HG02571 (cell line): Measurements from ENCODE around the gene PLCB4.

Experiments used
- ATAC-seq: cut with Tn5 transposase; IDR thresholded peaks from one replicate; pipeline ENCODE4 v1.9.1; 2021; ENCODE audit warnings: mild to moderate bottlenecking, moderate library complexity; ENCODE audit not compliant: unreplicated experiment

The PLCB4 gene

DNA sequence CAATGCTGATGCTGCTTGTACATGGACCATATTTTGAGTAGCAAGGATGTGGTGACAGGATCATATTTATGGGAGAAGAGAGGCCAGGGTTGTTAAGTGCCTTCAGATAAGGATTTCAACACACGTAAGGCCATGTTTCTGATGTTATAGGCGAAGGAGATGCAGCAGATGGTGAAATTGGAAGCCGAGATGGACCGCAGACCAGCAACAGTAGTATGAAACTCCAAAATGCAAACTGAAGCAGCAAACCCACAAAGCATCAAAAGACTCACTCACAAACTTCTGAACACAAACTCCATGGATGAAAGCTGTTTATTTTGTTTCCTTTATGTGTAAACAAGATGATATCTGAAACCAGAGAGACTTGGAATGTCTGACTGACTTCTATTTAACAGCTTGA, 409.9 kb downstream of the PLCB4 start:
- no peak for ATAC-seq

- ATAC-seq: no peak
Observed at GRCh38 chr20:9480066-9480465, 411.2 kb downstream of the PLCB4 start.

DNA sequence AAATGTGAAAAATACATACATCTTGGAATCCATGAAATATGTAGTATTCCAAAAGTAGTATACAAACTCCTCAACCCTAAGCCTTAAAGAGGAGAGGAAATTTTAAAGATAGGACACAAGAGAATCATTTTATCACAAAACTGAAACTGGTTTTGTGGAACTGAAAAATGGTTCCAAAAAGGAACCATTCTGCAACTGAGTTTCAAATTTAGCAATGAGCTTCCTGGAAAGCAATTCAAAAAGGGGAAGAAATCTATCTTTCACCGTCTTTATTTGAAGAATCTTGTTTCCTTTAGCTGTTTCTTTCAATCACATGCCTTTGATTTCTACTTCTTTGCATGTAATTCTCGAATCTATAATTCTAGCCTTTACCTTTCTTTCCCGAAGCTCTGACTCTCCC, 413.3 kb downstream of the PLCB4 start:
- no peak for ATAC-seq

DNA sequence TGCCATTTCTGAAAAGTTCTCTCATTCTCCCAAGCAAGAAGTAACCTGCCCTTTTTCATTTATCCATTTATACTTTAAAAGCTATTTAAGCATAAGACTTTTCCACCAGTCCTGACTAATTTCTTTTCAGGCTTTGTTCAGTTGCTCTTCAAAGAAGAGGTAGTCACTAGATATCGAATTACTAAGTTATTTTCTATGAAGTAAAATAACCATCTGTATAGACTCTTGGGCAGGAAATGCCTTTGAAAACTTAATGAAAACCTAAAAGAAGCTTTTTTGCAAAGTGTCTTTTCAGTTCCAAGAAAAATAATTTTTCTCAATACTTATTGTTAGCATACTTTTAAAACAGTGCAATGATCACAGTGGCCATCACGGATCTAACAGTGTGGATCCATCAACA, 414.2 kb downstream of the PLCB4 start:
- ATAC-seq: no peak

GRCh38 chr20:9485614-9486340, 416.9 kb downstream of the PLCB4 start:
- no peak for ATAC-seq

- no peak for ATAC-seq
Observed at GRCh38 chr20:9487231-9487630, 418.3 kb downstream of the PLCB4 start.

DNA sequence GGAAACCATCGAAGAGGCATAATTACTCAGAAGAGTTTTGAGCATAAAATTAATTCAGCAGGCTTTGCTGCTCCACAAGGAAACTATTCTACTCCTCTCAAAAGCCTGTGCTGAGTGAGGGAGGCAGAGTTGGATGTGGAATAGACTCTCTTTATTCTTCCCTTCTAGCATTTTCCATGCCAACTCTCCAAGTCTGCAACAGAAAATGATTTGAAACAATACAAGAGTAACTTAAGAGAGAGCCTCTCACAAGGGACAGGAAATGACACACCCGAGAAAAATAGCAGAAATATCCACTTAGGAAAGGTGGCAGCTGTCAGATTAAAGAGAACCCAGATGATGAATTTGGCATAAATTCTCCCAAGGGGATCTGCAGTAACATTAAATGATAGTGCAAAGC, 419.2 kb downstream of the PLCB4 start:
- ATAC-seq: no peak

- ATAC-seq: no peak
Observed at GRCh38 chr20:9490161-9490560, 421.3 kb downstream of the PLCB4 start.

GRCh38 chr20:9490631-9491030, 421.7 kb downstream of the PLCB4 start:
- ATAC-seq: no peak

- ATAC-seq: no peak
Observed at GRCh38 chr20:9491324-9491723, 422.4 kb downstream of the PLCB4 start.

DNA sequence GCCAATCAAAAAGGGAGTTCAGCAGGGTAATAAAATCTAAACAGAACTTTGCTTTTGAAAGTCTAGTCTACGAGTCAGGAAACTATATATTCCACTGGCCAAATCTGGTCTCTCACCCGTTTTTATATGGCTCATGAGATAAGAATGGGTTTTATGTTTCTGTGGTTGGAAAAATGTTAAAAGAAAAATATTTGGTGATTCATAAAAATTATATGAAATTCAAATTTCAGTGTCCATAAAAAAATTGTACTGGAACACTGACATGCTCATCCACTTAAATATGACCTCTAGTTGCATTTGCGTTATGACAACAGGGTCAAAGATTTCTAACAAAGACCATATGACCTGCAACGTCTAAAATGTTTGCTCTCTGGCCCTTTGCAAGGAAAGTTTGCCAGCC, 423.2 kb downstream of the PLCB4 start:
- no peak for ATAC-seq

DNA sequence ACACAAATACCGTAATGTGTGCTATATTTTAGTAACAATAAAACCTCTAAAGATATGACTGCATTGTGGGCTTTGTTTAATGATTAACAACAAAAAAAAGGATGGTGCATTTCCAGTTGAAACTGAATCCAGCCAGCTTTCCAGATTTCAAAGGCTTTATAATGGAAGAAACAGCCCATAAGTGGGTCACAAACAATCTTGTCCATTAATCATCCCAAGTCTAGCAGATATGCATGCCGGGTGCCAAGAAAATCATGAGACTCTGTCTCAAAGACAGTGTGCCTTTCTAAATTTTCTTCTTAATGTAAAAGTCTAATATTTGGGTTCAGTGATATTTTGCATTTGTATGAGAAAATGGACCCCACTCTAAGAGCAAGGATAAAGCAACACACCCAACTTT, 424.9 kb downstream of the PLCB4 start:
- ATAC-seq: no peak

- ATAC-seq: no peak
Observed at GRCh38 chr20:9495701-9496100, 426.8 kb downstream of the PLCB4 start.

- ATAC-seq: no peak
Observed at GRCh38 chr20:9496155-9496554, 427.3 kb downstream of the PLCB4 start.

GRCh38 chr20:9498322-9498721, 429.4 kb downstream of the PLCB4 start:
- no peak for ATAC-seq

- ATAC-seq: no peak
Observed at GRCh38 chr20:9499126-9499899, 430.4 kb downstream of the PLCB4 start.

DNA sequence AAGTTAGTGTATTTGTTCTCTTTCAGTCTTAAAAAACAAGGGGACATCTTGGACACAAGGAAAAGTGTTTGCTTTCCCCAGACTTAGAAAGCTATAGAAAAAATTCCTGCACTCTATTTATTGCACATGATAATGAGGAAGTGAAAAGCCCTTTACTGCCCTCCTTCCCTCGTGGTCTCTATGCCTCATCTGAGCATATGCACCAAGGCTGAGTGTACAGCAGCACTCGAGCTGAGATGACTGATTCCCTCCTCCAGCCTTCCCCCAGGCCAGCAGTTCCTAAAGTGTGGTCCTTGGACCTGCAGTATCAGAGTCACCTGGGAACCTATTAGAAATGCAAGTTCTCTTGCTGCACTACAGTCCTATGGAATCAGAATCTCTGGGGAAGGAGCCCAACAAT, 431.2 kb downstream of the PLCB4 start:
- ATAC-seq: no peak

DNA sequence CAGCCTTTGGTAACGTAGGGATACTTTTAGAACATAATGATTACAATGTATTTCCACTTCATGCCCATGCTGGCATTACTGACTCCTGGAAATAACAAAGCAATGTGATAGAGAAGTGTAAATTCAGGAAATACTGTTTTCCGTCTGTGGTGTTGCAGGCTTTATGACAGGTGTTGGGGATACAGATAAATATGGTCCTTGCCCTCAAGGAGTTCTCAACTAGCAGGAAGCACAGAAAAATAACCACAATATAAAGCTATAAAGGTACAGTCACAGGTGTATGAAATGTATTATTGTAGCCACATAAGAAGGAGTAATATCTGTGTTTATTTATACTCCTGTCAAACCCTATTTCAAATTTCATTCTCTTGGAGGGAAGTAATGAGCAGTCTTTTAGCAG, 432.6 kb downstream of the PLCB4 start:
- no peak for ATAC-seq

GRCh38 chr20:9503526-9504245, 434.8 kb downstream of the PLCB4 start:
- ATAC-seq: no peak

DNA sequence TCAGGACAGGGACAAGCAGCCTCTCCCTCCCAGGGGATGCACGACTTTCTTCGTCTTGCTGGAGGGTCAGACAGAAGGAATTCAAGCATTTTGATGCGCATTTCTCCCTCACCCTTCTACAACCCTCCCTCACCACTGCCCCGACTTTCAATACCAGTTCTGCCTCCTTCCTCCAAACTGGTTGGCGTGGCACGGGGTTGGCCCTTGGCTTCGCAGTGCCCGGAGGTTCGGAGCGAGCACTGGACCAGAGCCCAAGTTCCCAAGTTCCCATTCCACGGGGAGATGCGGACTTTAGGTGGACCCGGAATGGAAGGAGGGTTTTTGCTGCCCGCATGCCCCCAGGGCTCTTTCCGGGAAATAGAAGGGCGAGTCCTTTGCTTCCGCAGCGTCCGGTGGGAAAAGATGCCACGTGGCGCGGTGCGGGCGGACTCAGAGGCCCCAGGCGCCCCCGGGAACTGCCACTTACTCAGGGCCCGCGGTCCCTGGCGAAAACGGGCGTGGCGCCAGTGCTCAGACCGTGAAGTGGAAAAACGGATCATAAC, 437.5 kb downstream of the PLCB4 start:
- ATAC-seq: no peak

DNA sequence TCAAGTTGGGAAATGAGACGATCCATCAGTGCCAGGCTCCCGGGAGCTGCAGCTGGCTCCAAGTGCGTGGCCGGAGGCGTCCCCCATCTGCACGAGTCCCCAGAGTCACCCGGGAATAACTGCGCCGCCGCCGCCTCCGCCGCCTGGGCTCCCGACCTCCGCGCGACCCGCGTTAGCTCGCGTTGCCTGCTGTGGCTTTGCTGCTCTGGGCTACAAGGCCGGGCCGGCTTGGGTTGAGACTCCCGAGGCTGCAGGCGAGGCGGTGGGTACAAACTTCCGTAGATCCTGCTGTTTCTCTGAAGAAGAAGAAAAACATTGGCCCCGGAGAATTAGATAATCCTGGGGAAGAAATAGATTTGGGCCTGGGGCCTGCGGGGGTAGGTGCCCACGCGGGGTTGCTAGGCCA, 438.1 kb downstream of the PLCB4 start:
- ATAC-seq: no peak
